ENCODE data around the gene RSPO3. TPM values are rescaled to one million over a fixed set of nuclear protein-coding genes. Genes with fewer than 3 reads are reported as not detected.

RSPO3 gene
- total and polyA plus RNA-seq, 2 of the 4 experiments (the other 2 are of a cell fraction), result not detected

- no CpG with 5 or more reads among the region's 1 CpG for WGBS, 2 experiments (ENCODE audit: extremely low coverage in 2 of 2, insufficient read length in 1 of 2)
- no peak for DNase-seq
These were observed 60.3 kb downstream of the RSPO3 start for GRCh38 chr6:127178746-127179145.

More at GRCh38 chr6:127178746-127179145, 60.3 kb downstream of the RSPO3 start:
- BruUV-seq (replicated peaks), result no TSS peak
- TF ChIP-seq SMC3 (IDR thresholded peaks at IDR 0.05; ENCODE audit: low read depth, low read length) (no peak), RFX5 (IDR thresholded peaks at IDR 0.05; ENCODE audit: low read depth, low read length) (no peak), FOS (IDR thresholded peaks at IDR 0.05; ENCODE audit: low read depth, low read length) (no peak), NFE2L2 (IDR thresholded peaks at IDR 0.05; ENCODE audit: low read depth, low read length) (no peak), RCOR1 (IDR thresholded peaks at IDR 0.05; ENCODE audit: insufficient replicate concordance, low read length) (no peak), CHD1 (IDR thresholded peaks at IDR 0.05; ENCODE audit: low read depth, low read length) (no peak)
- Histone ChIP-seq H2AK5ac (ENCODE audit: low read depth, low read length) (no peak overlapping the region), H2AK9ac (replicated peaks; ENCODE audit: low read depth, low read length, poor library complexity) (no peak overlapping the region), H3K9me1 (ENCODE audit: insufficient read depth, low read length) (no peaks in the 10 kb centered on the region), H3K36me3 (ENCODE audit: control insufficient read depth, insufficient read depth, low read length) (no peaks in the 10 kb centered on the region), H4K5ac (ENCODE audit: low read depth, low read length) (no peak overlapping the region), H2BK5ac (ENCODE audit: low read depth, low read length, poor library complexity, severe bottlenecking) (no peak overlapping the region), H3K4ac (ENCODE audit: low read depth, low read length) (no peak overlapping the region), H3K27me3 (ENCODE audit: control insufficient read depth, insufficient read depth, low read length) (peaks cover 2% of the 10 kb centered on the region), H3K4me2 (ENCODE audit: low read depth, low read length) (no peak overlapping the region), H3K56ac (ENCODE audit: extremely low read depth, insufficient read depth, low read length) (no peak overlapping the region), H4K8ac (ENCODE audit: low read depth in 2 of 2, low read length in 2 of 2) (no peak overlapping the region), H3K23ac (ENCODE audit: low read depth, low read length) (no peak overlapping the region), H3K9ac (ENCODE audit: low read depth, low read length) (no peak overlapping the region), H4K20me1 (ENCODE audit: insufficient read depth, low read length) (no peaks in the 10 kb centered on the region), H3K79me1 (ENCODE audit: low read depth in 1 of 2, low read length in 2 of 2) (no peaks in the 10 kb centered on the region), H2BK15ac (ENCODE audit: low read depth, low read length) (no peak overlapping the region), H3K27ac (ENCODE audit: insufficient read depth, low read length) (no peak overlapping the region), H2AFZ (replicated peaks; ENCODE audit: low read length, poor library complexity) (no peak overlapping the region), H2BK20ac (ENCODE audit: low read depth, low read length) (no peak overlapping the region), H3K18ac (ENCODE audit: low read depth, low read length) (no peak overlapping the region), H3K14ac (replicated peaks; ENCODE audit: low read depth, low read length) (no peak overlapping the region), H2BK120ac (ENCODE audit: low read depth, low read length) (no peak overlapping the region), H3K9me3 (ENCODE audit: control insufficient read depth, insufficient read depth, low read length) (no peaks in the 10 kb centered on the region), H3K4me3 (ENCODE audit: insufficient read depth, low read depth, low read length) (no peak overlapping the region), H4K91ac (ENCODE audit: insufficient read depth, low read depth, low read length) (no peak overlapping the region), H3K4me1 (ENCODE audit: control insufficient read depth, insufficient read depth, low read length) (peaks cover 2% of the 10 kb centered on the region; the same call in 1 of the 2 replicates)
- in situ Hi-C loops (cut with MboI; ENCODE audit: low sequenced_read_pairs), result no loop called here
- intact Hi-C loops (cut with micrococcal nuclease), result no loop called here
- ChIA-PET POLR2A (ENCODE audit: unreplicated experiment) (no interaction called here), CTCF (no interaction called here)
- dilution Hi-C loops (cut with HindIII; ENCODE audit: low sequenced_read_pairs, unreplicated experiment), result no loop called here
- ATAC-seq (ENCODE audit: low read depth), result no peak

Data from IMR-90 (cell line).